HCT116 (cell line): ENCODE measurements around the gene AGBL1.

Source experiments
- CBX3 ChIP-seq: IDR thresholded peaks from 2 replicates; pipeline ENCODE4 v1.6.1; 2012; ENCODE audit warnings: low read depth
- EGR1 ChIP-seq: IDR thresholded peaks from 2 replicates; pipeline ENCODE4 v1.6.1; 2012; ENCODE audit warnings: low read depth
- EZH2 ChIP-seq: fragments of 200-600 bp; sonication (generic); IDR thresholded peaks from 2 replicates; pipeline ENCODE4 v1.6.1; 2017; ENCODE audit warnings: antibody characterized with exemption, mixed run types
- JUND ChIP-seq: IDR thresholded peaks from 2 replicates; pipeline ENCODE4 v1.6.1; 2012
- POLR2A ChIP-seq: IDR thresholded peaks from 2 replicates; pipeline ENCODE4 v1.7.0; 2011; ENCODE audit warnings: borderline replicate concordance; ENCODE audit not compliant: insufficient read depth, insufficient read length; ENCODE audit errors: extremely low read depth
- POLR2AphosphoS5 ChIP-seq: IDR thresholded peaks from 2 replicates; pipeline ENCODE4 v1.6.1; 2011; ENCODE audit warnings: mild to moderate bottlenecking, low read depth, low read length, moderate library complexity
- REST ChIP-seq: IDR thresholded peaks from 2 replicates; pipeline ENCODE4 v1.6.1; 2012; ENCODE audit warnings: low read depth
- SIN3A ChIP-seq: IDR thresholded peaks from 2 replicates; pipeline ENCODE4 v1.6.1; 2012; ENCODE audit warnings: low read depth
- SP1 ChIP-seq: IDR thresholded peaks from 2 replicates; pipeline ENCODE4 v1.6.1; 2012; ENCODE audit warnings: low read depth
- TF ChIP-seq, protein P1 (sequence below), 3 experiments: fragments of 200-600 bp in 1 of 3; sonication (generic) in 1 of 3; IDR thresholded peaks in 2 of 3; conservative IDR thresholded peaks in 1 of 3; 2 replicates each; pipeline ENCODE4 v1.5.1; 2012 to 2017; ENCODE audit warnings: low read depth in 2 of 3, low read length in 2 of 3, antibody characterized with exemption in 1 of 3, borderline replicate concordance in 1 of 3, control low read depth in 1 of 3, mild to moderate bottlenecking in 1 of 3, mixed read lengths in 1 of 3, mixed run types in 1 of 3, moderate library complexity in 1 of 3; ENCODE audit not compliant: insufficient read depth in 1 of 3
- TF ChIP-seq, protein P2 (sequence below): IDR thresholded peaks from 2 replicates; pipeline ENCODE4 v1.6.1; 2012

DNA sequence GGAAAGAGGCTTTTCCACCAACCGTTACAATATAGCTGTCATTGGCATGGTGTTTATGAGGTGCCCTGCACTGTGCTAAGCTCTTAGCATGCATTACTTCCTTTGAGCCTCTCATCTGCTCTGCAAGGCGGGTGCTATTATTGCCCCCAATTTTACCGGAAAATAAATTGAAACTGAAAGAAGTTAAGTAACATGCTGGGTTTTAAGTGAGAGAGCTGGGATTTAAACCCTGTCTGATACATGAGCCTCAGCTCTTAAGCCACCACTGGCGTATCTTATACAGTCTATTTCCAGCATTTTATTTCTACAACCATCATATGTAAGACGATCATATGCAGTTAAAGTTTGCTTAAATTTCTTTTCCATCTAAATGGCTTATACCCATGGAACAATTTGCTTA is 81.6 kb downstream of the AGBL1 start:
- TF ChIP-seq, protein P1, sequence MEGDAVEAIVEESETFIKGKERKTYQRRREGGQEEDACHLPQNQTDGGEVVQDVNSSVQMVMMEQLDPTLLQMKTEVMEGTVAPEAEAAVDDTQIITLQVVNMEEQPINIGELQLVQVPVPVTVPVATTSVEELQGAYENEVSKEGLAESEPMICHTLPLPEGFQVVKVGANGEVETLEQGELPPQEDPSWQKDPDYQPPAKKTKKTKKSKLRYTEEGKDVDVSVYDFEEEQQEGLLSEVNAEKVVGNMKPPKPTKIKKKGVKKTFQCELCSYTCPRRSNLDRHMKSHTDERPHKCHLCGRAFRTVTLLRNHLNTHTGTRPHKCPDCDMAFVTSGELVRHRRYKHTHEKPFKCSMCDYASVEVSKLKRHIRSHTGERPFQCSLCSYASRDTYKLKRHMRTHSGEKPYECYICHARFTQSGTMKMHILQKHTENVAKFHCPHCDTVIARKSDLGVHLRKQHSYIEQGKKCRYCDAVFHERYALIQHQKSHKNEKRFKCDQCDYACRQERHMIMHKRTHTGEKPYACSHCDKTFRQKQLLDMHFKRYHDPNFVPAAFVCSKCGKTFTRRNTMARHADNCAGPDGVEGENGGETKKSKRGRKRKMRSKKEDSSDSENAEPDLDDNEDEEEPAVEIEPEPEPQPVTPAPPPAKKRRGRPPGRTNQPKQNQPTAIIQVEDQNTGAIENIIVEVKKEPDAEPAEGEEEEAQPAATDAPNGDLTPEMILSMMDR (IDR thresholded peaks at IDR 0.05 in 2 of 3, conservative IDR thresholded peaks at IDR 0.05 in 1 of 3; ENCODE audit: borderline replicate concordance in 1 of 3, insufficient read depth in 1 of 3, low read depth in 2 of 3, low read length in 2 of 3), result no peak
- no peak for TF ChIP-seq POLR2AphosphoS5
- no peak for TF ChIP-seq SP1
- TF ChIP-seq REST, result no peak
- no peak for TF ChIP-seq POLR2A
- TF ChIP-seq, protein P2, sequence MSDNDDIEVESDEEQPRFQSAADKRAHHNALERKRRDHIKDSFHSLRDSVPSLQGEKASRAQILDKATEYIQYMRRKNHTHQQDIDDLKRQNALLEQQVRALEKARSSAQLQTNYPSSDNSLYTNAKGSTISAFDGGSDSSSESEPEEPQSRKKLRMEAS, result no peak
- TF ChIP-seq JUND, result no peak
- TF ChIP-seq EZH2, result no peak
- no peak for TF ChIP-seq EGR1
- no peak for TF ChIP-seq CBX3
- TF ChIP-seq SIN3A, result no peak
